GM18907 (cell line): Measurements from ENCODE around the gene RAMAC.
"Not testable (repeated sequence)": the region's sequence is repeated elsewhere in the genome, so short reads cannot be mapped to it uniquely, and the experiment has no call there.

Experiments
- ATAC-seq: cut with Tn5 transposase; IDR thresholded peaks from one replicate; pipeline ENCODE4 v1.9.1; 2021; ENCODE audit warnings: mild to moderate bottlenecking, moderate library complexity; ENCODE audit not compliant: unreplicated experiment

The RAMAC gene

DNA sequence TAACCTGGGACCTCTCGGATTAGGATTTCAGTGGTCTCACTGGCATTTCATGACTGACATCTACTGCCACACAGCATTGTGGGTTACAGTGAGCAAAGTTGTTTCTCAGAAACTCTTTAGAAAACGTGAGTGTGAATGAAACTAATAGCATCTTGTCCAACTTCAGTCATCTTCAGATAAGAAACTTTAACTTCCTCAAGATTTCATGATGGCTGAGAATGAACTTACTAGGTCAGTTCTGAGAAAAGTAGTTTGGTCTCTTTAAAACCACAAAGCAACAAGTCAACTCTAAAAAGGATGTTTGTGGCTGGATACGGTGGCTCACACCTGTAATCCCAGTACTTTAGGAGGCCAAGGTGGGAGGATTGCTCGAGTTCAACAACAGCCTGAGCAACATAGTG lies 19.3 kb upstream of the RAMAC start:
- peak; percentile 87 for ATAC-seq

DNA sequence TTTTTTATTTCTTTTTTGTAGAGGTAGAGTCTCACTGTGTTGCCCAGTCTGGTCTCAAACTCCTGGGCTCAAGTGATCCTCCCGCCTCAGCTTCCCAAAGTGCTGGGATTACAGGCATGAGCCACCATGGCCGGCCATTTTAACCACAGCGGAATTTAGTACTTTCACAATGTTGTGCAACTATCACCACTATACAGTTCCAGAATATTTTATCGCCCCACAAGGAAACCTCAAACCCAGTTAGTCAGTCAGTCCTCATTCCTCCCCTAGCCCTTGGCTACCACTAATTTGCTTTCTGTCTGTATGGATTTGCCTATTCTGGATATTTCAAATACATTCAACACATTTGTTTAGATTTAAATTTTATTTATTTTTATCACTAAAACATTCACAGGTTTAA lies 17.9 kb upstream of the RAMAC start:
- ATAC-seq = no peak

DNA sequence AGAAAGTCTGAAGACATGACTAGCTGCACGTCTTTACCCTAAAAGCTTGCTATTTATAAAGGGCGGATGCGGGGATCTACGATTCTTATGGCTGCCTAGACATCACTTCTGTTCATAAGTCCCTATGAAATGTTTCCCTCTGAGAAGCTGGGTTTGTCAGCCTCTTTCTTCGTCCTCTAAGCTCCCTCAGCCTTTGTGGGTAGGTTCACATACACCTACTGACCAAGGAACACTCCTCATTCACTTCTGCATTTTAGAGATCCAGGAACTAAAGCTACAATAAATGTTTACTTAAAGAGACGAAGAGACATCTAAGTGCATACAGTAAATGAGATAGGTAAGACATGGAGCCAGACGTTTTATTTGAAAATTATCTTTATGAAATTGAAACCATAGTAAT lies 16.7 kb upstream of the RAMAC start:
- ATAC-seq = no peak

DNA sequence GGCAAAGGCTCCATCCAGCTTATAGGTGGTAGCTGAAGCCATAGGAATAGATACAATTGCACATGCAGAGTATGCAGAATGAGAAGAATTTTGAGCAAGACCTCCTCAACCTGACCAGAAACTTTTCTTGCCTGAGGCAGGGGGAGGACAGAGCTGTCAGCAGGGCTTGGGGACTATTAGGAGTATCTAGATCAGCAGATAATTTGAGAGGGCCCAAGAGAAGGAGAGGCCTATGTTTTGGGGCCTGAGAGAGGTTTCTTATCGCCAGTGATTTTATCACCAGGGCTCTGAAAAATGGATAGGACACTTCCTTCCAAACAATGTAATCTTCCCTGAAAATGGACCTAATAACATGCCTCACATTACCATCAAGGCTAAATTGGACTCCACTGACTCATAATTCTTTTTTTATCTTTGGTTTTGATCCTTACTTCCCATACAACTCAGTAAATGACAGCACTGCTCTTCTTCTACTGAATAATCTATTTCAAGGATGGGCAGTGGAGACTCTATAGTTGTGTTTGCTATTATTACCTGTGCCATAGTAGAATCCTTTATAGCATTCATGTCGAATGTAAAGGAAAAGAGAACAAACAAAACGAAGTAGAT lies 15.8 kb upstream of the RAMAC start:
- ATAC-seq = no peak

DNA sequence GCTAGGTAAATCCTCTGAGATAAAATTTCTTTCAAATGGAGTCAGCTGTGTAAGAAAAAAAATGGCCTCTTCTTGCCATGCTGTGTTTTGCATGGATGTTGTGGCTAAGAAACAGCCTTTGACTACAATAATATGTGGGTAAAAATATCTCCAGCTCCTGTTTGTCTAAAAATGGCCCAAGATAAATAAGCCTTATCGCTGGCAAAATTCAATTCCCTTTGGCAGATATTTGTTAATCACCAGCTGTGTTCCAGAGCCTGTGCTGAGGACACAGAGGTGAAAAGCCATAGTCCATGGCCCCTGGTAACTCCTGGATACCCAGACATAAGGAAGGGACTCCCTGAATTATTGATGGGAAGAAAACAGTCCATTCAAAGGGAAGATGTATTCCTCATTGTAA lies 15.3 kb upstream of the RAMAC start:
- no peak for ATAC-seq

DNA sequence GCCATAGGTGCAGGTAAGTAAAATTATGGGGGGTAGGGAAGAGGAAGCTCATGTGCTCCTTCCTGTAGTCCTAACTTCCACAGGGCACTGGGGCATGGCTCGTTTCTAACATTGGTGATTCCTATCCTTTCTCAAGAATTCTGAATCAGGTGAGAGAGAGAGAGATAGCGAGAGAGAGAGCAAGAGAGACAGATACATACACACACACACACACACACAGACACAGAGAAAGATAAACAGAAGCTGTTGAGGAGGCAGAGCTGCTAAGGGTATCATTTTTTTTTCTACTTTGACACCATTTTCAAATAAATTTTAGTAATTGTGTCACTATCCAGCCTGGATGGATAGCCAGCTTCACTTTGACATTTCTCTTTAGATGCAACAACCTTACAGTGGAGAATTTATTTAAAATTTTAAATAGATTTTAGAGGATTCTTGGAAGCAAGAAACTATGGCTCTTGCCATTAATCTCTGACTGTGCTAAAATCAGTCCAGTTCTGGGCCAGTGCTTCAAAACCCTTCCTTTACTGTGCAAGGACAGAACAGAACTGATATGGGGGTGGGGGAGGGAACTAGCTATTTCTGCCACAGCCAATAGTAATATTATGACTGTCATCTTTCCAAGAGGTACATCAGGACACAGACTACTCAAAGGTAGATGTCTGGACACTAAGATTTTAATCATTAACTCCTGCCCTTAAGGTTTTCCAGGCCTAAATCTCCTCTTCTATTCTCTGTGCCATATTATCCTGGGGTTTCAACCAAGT lies 14.6 kb upstream of the RAMAC start:
- no peak for ATAC-seq

DNA sequence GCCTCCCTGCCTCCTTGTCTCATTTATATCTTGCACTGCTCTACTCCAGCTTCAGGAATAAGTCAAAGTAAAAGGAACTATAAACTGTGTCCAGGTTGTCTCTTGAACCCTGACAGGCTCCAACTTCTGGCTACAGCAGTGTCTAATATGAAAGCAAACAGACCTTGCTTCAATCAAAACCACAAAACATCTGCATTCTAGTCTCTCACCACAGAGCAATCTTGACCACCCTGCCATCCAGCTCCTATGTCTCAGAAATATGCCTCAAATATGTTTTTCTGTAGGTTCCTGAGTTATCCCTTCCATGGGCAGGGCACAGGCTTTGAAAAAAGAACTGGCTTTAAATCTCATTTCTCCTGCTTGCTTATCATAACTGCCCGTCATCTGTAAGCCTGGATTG lies 13.0 kb upstream of the RAMAC start:
- no peak for ATAC-seq

DNA sequence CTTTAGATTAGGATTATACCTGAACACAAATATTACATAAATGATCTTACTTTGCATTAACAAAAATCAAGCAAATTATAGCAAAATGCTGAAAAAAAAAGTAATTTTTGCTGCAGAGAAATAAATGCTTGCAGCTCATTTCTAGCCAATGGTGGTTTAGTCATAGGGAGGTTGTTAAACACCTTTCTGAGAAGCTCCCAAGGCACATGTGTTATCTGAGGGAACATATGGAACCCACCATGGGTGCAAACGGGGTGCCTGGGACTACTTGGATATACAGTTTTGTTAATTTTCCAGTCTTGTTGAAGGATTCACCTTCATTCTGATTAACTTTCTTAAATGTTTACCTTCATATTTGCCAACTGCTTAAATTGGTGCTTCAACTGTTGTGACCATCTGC lies 8.9 kb upstream of the RAMAC start:
- no peak for ATAC-seq

DNA sequence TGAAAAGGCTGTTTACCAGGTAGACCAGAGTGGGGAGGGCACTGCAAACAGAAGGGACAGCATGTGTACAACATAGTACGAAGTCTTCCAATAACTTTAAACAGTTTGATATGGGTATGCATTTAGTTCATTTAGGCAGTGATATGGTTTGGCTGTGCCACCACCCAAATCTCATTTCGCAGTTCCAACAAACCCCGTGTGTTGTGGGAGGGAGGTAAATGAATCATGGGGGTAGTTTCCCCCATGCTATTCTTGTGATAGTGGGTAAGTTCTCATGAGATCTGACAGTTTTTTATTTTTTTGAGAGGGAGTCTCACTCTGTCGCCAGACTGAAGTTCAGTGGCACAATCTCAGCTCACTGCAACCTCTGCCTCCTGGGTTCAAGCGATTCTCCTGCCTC lies 7.6 kb upstream of the RAMAC start:
- ATAC-seq = no peak

DNA sequence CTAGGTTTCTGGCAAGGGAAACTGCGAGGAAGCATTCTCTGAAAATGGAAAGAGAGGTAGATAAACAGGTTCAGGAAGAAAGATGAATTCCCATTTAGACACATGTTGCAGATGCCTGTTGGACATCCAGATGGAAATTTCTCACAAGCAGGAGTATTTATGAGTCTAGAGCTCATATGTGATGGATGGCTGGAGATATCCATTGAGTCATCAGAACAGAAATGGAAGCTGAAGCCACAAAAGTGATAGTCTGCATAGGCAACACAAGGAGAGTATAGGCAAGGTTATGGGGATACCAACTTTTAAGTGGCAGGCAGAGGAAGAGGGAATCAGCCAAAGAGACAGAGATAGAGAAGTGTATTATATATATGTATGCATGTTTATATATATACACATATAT lies 6.3 kb upstream of the RAMAC start:
- no peak for ATAC-seq

DNA sequence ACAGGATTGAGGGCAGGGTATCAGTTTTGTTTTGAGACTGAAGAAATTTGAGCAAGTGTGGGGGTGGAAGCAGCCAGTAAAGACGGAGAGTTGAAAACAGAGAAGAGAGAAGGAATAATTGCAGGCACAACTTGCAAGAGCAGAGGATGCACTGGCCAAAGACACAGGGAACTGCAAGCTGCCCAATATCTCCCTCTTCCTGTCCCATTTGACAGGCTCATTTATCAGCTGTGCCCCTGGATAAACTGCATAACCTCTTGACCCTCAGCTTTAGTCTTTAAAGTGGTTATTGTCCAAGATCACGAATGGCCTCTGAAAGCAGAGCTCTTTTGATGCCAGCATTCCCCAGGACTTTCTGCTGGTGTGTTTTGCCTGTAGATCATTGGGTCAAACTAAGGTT lies 5.0 kb upstream of the RAMAC start:
- no peak for ATAC-seq

DNA sequence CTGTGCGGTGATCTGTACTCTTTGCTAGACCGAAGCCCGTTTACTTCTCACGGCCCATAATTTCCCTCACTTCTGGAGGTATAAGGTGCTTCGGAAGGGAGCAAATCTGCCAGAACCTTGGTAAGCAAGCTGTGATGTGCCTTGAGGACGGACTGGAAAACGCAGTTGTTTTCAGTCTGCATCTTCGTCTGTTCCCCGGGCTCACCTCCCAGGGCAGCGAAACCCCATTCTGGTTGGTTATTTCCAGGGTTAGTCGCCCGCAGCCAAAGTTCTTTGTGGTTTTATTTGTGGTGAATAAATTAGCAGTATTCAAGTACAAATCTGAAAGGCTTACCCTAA lies 401 bp downstream of the RAMAC start:
- ATAC-seq = peak; percentile 42

DNA sequence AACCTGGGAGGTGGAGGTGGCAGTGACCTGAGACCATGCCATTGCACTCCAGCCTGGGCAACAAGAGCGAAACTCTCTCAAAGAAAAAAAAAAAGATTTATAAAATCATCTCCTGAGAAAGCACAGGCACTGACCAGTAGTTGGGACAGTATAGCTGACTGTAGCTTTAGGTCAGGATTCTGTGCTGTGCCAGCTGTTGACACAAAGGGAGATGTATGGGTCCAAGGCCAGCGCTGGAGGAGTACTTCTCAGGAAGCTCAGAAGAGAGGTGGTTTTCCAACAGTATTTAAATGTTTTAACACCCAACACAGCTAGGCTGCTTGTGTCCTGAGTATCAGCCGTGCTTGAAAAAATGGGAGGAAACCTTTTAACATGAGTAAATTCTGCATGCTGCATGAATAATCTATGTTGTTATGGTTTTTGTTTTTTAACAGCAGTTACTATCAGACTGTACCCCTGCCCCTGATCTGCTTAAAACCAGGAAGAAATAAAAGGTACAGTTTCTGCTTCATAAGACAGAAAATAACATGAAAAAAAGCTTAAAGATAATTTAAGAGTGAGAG lies 6.5 kb downstream of the RAMAC start:
- ATAC-seq = no peak

DNA sequence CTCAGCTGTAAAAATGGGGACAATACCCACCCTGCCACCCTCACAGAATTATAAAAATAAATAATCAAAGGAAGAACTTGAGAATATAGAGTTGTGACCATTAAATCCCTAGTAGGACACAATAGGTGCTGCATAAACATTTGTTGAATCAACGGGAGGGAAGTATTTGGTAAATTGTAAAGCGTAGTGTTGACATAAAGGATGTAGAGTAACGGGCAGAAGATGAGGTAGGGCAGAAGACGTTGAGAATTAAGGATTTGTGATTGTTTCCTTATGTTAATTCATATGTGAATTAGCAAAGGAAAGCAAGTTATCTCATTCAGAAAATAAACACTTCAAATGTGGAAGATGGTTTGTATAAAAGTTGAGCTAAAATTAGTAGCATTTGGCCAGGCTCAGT lies 7.1 kb downstream of the RAMAC start:
- ATAC-seq = no peak

DNA sequence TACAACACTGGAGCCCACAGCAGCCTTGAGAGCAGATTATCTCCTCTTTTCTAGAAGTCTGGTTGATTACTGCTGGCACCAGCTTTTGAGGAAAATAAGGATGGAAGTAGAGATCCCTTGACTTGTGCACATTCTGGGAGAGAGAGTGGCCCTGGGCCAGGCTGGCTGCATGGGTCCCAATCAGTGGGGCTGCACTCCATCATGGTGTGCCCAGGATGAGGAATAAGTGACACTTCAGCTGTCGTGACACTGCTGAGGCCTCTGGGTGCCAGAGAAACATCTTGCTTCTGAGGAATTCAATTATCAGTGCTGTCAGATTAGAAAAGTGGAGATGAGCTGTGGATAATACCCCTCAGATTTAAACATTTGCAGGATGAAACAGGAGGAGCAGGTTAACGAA lies 9.1 kb downstream of the RAMAC start:
- ATAC-seq = no peak

DNA sequence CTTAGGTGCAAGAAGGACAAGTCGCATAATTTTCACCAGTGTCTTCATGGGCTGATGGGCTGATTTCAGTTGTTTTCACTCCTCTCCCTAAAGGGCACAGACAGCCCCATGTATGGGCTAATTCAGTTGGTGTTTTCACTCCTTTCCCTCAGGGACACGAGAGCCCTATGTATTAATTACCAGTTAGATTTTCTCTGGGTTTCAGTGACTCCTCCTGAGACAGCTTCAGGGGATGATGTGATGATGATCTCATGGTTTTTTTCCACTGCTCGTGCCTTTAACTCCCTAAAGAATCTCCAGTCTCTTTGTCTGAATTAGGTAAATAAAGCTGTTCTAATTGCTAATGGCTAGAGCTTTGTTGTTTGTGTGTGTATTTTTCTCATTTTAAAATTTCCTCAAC lies 9.9 kb downstream of the RAMAC start:
- no peak for ATAC-seq

DNA sequence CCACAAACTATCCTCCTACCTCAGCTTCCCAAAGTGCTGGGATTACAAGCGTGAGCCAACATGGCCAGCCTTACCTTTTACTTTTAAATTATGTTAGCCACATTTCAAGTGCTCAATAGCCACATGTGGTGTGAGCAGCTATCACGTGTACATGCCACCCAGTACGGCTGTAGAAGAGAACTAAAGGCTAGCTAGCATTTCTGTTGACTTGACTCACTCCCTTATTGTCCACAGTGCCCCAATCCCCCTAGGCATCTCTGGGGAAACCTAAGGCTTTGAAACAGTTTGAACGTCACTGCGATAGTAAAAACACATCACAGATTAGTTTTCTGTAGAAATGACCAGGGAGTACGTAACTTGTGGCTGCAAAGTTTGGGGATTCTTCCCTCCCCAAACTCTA lies 13.4 kb downstream of the RAMAC start:
- ATAC-seq = no peak

DNA sequence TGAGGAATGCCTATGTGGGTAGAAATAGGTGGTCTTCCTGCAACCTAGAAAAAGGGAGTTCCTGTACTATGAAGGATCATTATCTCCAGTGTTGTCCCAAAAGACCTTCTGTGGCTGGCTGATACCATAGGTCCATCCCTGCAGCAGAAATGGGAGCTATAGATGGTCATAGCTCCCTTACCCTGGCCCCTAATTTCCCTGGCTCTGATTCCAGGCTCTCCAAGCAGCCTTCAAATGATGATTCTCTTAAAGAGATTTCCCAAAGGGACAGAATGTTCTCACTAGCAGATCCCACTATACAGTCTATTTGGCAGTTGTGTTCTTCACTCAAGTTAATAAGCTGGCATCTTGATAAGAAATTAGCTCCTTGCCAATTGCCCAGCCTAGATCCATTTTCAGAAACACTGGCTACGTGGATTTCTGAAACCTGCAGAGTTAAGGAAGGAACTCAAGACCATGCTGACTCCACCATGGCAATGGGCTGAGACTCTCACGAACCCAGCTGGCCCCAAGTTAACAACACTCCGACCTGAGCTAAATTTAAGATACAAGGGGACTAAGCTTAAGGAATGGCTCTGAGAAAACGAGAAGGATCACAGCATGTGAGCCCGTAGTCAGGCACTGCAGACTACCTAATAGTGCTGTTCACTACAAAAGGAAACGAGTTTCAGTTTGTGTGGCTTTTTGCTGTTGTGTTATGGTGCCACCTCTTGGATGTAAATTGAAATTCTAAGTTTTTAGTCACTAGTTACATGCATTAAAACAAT lies 14.1 kb downstream of the RAMAC start:
- peak; percentile 81 for ATAC-seq

DNA sequence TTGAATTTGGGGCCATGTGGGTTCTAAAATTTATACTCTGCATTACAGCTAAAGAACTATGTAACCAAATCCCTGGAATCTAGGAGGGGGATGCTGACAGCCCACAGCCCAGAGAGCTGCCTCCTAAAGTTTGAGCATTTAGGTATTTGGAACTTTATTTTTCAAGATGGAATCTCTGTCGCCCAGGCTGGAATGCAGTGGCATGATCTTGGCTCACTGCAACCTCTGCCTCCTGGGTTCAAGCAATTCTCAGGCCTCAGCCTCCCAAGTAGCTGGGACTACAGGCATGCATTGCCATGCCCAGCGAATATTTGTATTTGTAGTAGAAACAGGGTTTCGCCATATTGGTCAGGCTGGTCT lies 14.6 kb downstream of the RAMAC start:
- ATAC-seq = not testable (repeated sequence)

DNA sequence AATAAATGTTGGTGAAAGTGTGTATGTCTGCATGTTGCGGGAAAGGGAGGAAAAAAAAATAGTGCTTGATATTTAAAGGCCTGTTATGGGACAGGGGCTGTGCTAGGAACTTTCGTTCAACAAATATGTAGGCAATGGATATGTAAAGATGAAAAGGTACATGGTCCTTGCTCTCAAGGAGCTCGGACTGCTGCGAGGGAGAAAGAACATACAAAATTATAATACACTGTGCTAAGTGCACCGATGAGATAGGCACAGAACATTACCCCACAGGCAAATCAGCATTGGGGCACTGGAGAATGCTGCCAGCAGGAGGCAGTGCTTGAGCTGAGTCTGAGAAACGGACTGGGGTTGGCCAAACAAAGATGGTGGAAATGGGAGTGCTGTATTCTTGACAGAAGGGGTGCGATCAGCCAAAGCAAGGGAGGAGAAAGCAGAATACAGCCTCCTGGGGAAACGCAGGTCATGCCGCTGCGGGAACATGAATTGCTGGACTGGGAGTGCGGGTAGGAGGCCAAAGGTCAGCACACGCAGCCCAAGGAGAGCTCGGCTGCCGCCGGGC lies 24.8 kb downstream of the RAMAC start:
- peak; percentile 68 for ATAC-seq

DNA sequence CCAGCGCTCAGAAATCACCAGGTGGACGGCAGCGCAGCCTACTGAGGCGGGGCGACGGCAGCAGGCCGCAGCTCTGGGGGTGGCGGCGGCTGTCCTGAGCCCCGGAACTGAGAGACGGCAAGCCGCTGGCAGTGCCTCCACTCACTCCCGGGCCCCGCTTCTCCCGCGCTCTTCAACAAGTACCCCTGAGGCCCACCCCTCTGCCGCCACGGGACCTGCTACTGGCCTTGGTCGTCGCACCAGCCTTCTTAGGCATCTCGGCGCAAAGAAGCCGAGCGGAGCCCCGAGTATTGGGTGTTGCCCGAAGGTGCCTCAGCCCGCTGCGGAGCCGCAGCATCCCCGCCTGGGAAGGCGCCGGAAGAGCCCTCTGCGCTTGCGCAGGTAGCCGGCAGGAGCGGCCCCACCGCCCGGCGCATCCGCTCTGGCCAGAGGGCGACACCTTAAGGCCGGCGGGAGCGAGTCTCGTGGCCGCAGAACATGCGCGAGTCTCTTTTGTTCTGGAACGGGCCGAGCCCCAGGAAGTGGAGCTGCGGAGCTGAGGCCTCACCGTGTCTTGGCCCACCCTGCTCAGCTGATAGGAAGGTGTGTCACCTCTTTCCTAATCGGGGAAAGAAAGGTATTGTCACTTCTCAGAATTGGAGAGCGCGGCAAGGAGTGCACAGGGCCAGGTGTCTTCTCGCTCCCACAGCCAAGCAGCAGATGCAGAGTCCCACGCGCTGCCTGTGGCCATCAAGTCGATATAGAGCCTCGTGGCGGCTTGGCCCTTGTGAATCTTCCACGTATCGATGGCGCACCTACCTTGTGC lies 25.5 kb downstream of the RAMAC start, which contains the start of gene C15orf40:
Gene C15orf40 (minus strand): TSS at position 369 of the 805 bp plus-strand sequence. CDS start 32 bp downstream, at position 337.
- peak; percentile 88 for ATAC-seq
